ENCODE data around the gene KIFC3.

Gene KIFC3

GRCh38 chr16:57755061-57755684 lies 47.1 kb downstream of the KIFC3 start:
- no peak for DNase-seq (ENCODE audit: low read depth, low spot score)
- H3K4me3 ChIP-seq (ENCODE audit: low read depth, low read length), result no peak overlapping the region
- no peak for TF ChIP-seq CTCF (IDR thresholded peaks at IDR 0.05; ENCODE audit: low read depth, low read length)
- in situ Hi-C loops (cut with HindIII; ENCODE audit: low sequenced_read_pairs), result no loop called here

GRCh38 chr16:57754354-57755060 lies 47.8 kb downstream of the KIFC3 start:
- in situ Hi-C loops (cut with HindIII; ENCODE audit: low sequenced_read_pairs), result no loop called here
- no peak for TF ChIP-seq CTCF (IDR thresholded peaks at IDR 0.05; ENCODE audit: low read depth, low read length)
- DNase-seq (ENCODE audit: low read depth, low spot score), result no peak
- H3K4me3 ChIP-seq (ENCODE audit: low read depth, low read length), result no peak overlapping the region

- DNase-seq (ENCODE audit: low read depth, low spot score), result no peak
- in situ Hi-C loops (cut with HindIII; ENCODE audit: low sequenced_read_pairs), result no loop called here
- H3K4me3 ChIP-seq (ENCODE audit: low read depth, low read length), result no peak overlapping the region
- TF ChIP-seq CTCF (IDR thresholded peaks at IDR 0.05; ENCODE audit: low read depth, low read length), result no peak
These were observed 48.6 kb downstream of the KIFC3 start for GRCh38 chr16:57753448-57754353.

GRCh38 chr16:57752581-57753447 lies 49.5 kb downstream of the KIFC3 start:
- in situ Hi-C loops (cut with HindIII; ENCODE audit: low sequenced_read_pairs), result no loop called here
- no peak for DNase-seq (ENCODE audit: low read depth, low spot score)
- no peak for TF ChIP-seq CTCF (IDR thresholded peaks at IDR 0.05; ENCODE audit: low read depth, low read length)
- no peak overlapping the region for H3K4me3 ChIP-seq (ENCODE audit: low read depth, low read length)

GRCh38 chr16:57752203-57752580 lies 50.1 kb downstream of the KIFC3 start:
- DNase-seq (ENCODE audit: low read depth, low spot score), result no peak
- in situ Hi-C loops (cut with HindIII; ENCODE audit: low sequenced_read_pairs), result no loop called here
- no peak for TF ChIP-seq CTCF (IDR thresholded peaks at IDR 0.05; ENCODE audit: low read depth, low read length)
- no peak overlapping the region for H3K4me3 ChIP-seq (ENCODE audit: low read depth, low read length)
